BE2C (cell line): ENCODE data around the gene NSFL1C.

Experiments
- DNase-seq: peaks from one replicate; pipeline ENCODE4 v3.0.0-alpha.2; 2020
- H3K27me3 ChIP-seq: fragments of 250-450 bp; sonication (Bioruptor Pico); 2 replicates; pipeline ENCODE4 v1.5.1; 2020; ENCODE audit warnings: mild to moderate bottlenecking
- H3K36me3 ChIP-seq: fragments of 250-450 bp; sonication (Bioruptor Pico); 2 replicates; pipeline ENCODE4 v1.5.1; 2020; ENCODE audit warnings: mild to moderate bottlenecking
- H3K4me1 ChIP-seq: fragments of 250-450 bp; sonication (Bioruptor Pico); 2 replicates; pipeline ENCODE4 v1.5.1; 2020
- H3K4me3 ChIP-seq: 2 replicates; pipeline ENCODE4 v1.5.1; 2011; ENCODE audit warnings: low read depth, low read length
- H3K9me3 ChIP-seq: fragments of 250-450 bp; sonication (Bioruptor Pico); 2 replicates; pipeline ENCODE4 v1.5.1; 2020
- TF ChIP-seq, protein P1 (sequence below): IDR thresholded peaks from 2 replicates; pipeline ENCODE4 v1.5.1; 2012; ENCODE audit warnings: mild to moderate bottlenecking, low read depth, low read length

Gene NSFL1C

DNA sequence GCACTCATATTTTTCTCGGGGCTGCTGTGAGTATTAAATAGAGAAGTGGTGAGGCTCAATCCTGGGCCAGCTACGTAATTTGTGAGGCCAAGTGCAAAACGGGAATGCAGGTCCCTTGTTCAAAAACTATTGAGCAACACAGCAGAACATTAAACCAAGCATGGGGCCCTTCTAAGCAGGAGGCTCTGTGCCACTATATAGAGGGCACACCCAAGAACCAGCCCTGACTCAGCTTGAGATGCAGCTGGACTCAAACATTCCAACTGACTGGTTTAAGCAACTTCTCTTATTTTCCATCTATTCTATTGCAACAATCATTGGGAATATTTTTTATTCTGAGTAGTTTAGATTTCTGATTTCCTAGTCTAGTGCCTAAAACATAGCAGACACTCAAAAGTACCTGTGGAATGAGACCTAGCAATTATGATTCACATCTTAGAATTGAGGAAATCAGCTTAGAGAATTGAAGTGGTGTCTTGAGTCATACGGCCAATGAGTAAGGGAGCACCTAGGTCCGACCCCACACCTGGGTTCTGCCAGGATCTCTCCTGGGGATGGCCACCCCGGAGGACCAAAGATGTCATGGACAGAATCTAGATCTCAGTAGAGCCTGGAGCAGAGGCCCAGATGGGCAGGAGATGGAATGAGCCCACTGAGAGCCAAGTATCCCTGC lies 23.3 kb upstream of the NSFL1C start:
- TF ChIP-seq, protein P1, sequence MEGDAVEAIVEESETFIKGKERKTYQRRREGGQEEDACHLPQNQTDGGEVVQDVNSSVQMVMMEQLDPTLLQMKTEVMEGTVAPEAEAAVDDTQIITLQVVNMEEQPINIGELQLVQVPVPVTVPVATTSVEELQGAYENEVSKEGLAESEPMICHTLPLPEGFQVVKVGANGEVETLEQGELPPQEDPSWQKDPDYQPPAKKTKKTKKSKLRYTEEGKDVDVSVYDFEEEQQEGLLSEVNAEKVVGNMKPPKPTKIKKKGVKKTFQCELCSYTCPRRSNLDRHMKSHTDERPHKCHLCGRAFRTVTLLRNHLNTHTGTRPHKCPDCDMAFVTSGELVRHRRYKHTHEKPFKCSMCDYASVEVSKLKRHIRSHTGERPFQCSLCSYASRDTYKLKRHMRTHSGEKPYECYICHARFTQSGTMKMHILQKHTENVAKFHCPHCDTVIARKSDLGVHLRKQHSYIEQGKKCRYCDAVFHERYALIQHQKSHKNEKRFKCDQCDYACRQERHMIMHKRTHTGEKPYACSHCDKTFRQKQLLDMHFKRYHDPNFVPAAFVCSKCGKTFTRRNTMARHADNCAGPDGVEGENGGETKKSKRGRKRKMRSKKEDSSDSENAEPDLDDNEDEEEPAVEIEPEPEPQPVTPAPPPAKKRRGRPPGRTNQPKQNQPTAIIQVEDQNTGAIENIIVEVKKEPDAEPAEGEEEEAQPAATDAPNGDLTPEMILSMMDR, result no peak
- no peak for DNase-seq
- Histone ChIP-seq H3K9me3 (no peaks in the 10 kb centered on the region), H3K4me3 (no peak overlapping the region), H3K27me3 (peaks cover 6% of the 10 kb centered on the region; the same call in 1 of the 2 replicates), H3K36me3 (no peaks in the 10 kb centered on the region), H3K4me1 (no peaks in the 10 kb centered on the region)

DNA sequence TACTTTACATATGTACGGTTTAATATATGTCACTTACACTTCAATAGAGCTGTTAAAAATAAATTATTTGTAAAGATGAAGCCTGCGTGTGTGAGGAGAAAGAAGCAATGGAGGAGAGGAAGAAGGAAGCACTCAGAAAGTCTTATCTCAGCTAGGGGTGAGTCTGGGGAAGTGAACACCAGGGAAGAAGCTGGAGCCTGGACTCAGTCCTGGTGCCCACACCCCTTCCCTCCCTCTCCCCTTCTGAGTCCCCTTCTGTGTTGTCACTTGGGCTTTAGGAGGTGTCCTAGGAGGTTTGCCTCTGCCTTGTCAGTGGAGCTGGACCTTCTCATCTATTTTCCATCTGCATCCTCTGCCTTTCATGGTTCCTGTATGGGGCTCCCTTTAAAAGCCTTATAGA lies 22.7 kb upstream of the NSFL1C start:
- H3K4me3 ChIP-seq, result no peak overlapping the region
- peaks cover 6% of the 10 kb centered on the region; the same call in 1 of the 2 replicates for H3K27me3 ChIP-seq
- H3K4me1 ChIP-seq, result no peaks in the 10 kb centered on the region
- no peak for DNase-seq
- H3K36me3 ChIP-seq, result no peaks in the 10 kb centered on the region
- TF ChIP-seq, protein P1, result no peak
- no peaks in the 10 kb centered on the region for H3K9me3 ChIP-seq

DNA sequence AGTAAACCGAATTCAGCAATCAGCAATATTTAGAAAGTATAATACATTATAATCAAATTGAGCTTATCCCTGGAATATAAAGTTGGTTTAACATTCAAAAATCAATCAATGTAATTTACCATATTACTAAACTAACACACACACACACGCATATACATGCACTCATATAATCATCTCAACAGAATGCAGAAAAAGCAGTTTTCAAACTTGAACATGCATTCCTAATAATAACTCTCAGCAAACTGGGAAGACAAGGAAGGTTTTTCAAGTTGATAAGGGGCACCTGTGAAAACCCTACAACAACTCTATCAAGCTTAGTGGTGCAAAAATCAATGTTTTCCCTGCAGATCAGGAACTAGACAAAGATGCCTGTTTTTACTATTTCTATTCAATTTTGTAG lies 19.9 kb upstream of the NSFL1C start:
- Histone ChIP-seq H3K27me3 (peaks cover 6% of the 10 kb centered on the region; the same call in 1 of the 2 replicates), H3K4me3 (no peak overlapping the region), H3K4me1 (no peaks in the 10 kb centered on the region), H3K9me3 (no peaks in the 10 kb centered on the region), H3K36me3 (no peaks in the 10 kb centered on the region)
- TF ChIP-seq, protein P1, result no peak
- no peak for DNase-seq

DNA sequence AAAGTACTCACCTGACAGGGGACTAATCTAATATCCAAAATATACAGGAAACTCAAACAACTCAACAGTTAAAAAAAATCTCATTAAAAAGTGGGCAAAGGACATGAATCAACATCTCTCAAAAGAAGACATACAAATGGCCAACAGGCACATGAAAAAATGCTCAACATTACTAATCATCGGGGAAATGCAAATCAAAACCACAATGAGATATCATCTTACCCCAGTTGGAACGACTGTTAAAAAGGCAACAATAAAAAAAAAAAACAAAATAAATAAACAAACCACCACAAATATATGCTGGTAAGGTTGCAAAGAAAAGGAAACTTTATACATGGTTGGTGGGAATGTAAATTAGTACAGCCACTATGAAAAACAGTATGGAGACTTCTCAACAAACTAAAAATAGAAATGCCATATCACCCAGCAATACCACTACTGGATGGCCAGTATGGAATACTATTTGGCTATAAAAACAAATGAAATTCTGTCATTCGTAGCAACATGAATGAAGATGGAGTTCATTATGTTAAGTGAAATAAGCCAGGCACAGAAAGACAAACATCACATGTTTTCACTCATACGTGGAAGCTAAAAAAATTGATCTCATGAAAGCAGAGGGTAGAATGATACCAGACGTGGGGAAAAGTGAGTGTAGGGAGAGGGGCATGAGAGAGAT lies 17.9 kb upstream of the NSFL1C start:
- no peak overlapping the region for H3K4me3 ChIP-seq
- no peaks in the 10 kb centered on the region for H3K9me3 ChIP-seq
- H3K4me1 ChIP-seq, result no peaks in the 10 kb centered on the region
- TF ChIP-seq, protein P1, result no peak
- DNase-seq, result no peak
- H3K27me3 ChIP-seq, result 0 out of 2 replicates have a peak, but pooled peaks cover 3% of the 10 kb centered on the region
- H3K36me3 ChIP-seq, result no peaks in the 10 kb centered on the region

- H3K4me1 ChIP-seq, result no peaks in the 10 kb centered on the region
- TF ChIP-seq, protein P1, result no peak
- no peak for DNase-seq
- H3K4me3 ChIP-seq, result no peak overlapping the region
- no peaks in the 10 kb centered on the region for H3K27me3 ChIP-seq
- no peaks in the 10 kb centered on the region for H3K9me3 ChIP-seq
- H3K36me3 ChIP-seq, result no peaks in the 10 kb centered on the region
Measured at GRCh38 chr20:1479831-1480595, 13.4 kb upstream of the NSFL1C start.
